Endothelial cell of umbilical vein (primary cell): ENCODE measurements around the gene TMEM200B.

Experiments
- POLR2A ChIP-seq: IDR thresholded peaks from 2 replicates; pipeline ENCODE4 v1.6.1; 2012; ENCODE audit warnings: low read depth, mild to moderate bottlenecking, control low read depth, low read length
- POLR2AphosphoS5 ChIP-seq: IDR thresholded peaks from 2 replicates; pipeline ENCODE4 v1.6.1; 2012; ENCODE audit warnings: low read depth, mild to moderate bottlenecking, control low read depth, low read length, moderate library complexity; ENCODE audit not compliant: insufficient read depth
- TF ChIP-seq, protein P1 (sequence below), 2 donors: IDR thresholded peaks; 1 replicate in 1 of 2; 2 replicates in 1 of 2; pipeline ENCODE4 v1.5.1; 2011; ENCODE audit warnings: low read length in 2 of 2, mild to moderate bottlenecking in 2 of 2, moderate library complexity in 2 of 2, control low read depth in 1 of 2, inconsistent platforms in 1 of 2, low read depth in 1 of 2; ENCODE audit not compliant: insufficient read depth in 1 of 2; ENCODE audit errors: extremely low read depth in 1 of 2

GRCh38 chr1:29171089-29171488, 47.4 kb upstream of the TMEM200B start:
- TF ChIP-seq, protein P1, sequence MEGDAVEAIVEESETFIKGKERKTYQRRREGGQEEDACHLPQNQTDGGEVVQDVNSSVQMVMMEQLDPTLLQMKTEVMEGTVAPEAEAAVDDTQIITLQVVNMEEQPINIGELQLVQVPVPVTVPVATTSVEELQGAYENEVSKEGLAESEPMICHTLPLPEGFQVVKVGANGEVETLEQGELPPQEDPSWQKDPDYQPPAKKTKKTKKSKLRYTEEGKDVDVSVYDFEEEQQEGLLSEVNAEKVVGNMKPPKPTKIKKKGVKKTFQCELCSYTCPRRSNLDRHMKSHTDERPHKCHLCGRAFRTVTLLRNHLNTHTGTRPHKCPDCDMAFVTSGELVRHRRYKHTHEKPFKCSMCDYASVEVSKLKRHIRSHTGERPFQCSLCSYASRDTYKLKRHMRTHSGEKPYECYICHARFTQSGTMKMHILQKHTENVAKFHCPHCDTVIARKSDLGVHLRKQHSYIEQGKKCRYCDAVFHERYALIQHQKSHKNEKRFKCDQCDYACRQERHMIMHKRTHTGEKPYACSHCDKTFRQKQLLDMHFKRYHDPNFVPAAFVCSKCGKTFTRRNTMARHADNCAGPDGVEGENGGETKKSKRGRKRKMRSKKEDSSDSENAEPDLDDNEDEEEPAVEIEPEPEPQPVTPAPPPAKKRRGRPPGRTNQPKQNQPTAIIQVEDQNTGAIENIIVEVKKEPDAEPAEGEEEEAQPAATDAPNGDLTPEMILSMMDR (IDR thresholded peaks at IDR 0.05; ENCODE audit: extremely low read depth in 1 of 2, insufficient read depth in 1 of 2, low read depth in 1 of 2, low read length in 2 of 2), result no peak
- no peak for TF ChIP-seq POLR2AphosphoS5
- no peak for TF ChIP-seq POLR2A
